GM18507 (cell line): ENCODE measurements around the gene CPXM2.

Experiments used
- DNase-seq: peaks from one replicate; pipeline ENCODE4 v3.0.0; 2011; ENCODE audit warnings: low read depth; ENCODE audit not compliant: insufficient read length; ENCODE audit errors: extremely low spot score
- FAIRE-seq: peaks from 2 replicates; lab custom pipeline; 2011; peaks lifted over from hg19 to GRCh38; lab: Jason Lieb, UNC

Gene CPXM2

DNA sequence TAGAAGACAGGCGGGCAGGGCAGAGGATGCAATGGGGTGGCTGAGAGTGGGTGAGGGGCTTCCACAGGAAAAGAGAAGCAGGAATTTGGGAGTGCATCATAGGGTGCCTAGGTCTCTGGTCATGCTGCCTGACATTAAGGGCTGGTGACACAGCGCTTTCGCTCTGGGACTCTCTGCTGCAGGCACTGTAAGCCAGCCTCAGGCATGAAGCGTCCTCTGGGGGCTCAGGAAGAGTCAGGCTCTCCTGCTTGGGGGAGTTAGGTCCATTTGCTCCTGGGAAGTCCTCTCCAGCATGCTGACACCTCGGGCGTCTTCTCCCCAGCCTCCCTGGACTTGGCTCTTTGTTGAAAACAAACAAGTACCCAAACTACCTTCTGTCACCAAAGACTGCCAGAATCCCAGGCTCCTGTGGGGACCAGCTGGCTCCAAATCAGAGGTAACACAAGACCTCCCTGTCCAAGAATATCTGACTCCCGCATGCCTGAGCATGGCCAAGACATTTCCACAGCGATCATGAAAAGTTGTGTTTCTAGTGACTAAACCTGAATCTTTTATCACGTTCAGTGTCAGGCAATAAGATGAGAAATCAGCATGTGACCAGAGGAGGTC lies 170.1 kb downstream of the CPXM2 start:
- FAIRE-seq, result no peak
- DNase-seq, result no peak

DNA sequence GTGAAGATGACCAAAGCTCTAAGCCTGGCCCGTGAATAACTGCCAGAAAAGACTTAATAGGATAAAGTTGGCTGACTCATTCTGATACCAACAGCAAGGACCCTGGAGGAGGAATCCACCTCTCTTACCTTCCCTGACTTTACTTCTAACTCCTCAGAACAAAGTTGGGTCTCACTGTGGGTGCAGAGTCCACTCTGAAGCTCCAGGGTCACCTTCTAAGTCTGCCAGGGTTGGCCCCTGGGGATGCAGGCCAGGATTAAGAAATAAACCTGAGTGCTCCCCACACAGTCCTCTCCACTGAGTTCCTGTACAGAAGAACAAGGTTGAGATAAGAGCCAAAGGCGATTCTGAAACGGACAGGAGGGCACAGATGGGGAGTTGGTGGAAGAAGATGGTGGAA lies 171.1 kb downstream of the CPXM2 start:
- DNase-seq (no peak), FAIRE-seq (no peak)

DNA sequence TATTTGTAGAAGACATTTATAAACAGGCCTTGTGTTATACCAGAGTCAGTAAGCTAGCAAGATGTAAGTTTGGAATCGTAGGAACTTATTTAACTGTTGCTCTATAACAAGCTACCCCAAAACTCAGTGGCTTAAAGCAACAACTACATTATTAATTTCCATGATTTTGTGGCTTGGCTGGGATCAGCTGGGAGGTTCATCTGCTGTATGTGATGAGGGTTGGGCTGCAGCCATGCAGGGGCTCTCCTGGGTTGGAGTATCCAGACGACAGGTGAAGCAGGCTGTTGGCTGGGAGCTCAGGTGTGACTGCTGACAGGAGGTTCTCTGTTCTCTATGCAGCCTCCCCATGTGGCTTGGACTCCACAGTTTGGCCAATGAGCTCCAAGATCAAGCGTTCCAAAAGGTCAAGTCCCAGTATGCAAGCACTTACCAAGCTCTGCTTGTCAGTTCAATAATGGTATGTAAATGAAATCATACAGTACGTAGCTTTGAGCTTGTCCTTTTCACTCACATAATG lies 173.0 kb downstream of the CPXM2 start:
- DNase-seq (no peak), FAIRE-seq (no peak)

DNA sequence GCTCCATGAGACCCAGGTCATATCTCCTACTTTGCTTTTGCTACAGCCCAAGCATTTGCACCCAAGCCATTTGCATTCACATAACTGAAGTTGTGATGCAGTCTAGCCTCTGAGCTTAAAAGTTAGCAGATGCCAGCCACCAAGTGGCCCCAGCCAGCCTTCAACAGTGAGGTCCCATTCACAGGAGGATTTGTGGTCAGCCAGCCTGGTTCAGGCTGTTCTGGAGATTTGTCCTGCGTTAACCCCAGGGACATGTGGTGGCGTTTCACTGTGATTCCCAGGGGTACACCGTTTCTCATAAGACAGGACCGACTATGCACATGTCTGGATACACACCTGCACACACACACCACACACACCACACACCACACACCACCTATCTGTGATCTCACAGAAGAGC lies 174.3 kb downstream of the CPXM2 start:
- no peak for DNase-seq
- FAIRE-seq, result no peak

DNA sequence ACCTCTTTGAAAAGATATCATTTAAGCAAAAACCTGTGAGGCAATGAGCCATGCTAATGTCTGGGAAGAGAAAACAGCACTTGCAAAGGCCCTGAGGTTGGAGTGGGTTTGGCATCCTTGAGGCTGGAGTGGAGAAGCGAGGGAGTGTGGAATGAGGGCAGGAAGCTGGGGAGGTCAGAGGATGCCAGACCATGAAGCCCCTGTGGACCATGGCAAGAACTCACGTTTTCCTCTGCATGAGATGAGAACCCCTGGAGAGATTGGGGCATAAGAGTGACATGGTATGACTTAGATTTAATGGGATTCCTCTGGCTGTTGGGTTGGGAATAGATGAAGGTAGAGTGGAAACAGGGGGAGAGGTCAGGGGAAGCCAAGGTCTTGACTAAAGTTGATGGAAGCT lies 176.1 kb downstream of the CPXM2 start:
- DNase-seq (no peak), FAIRE-seq (no peak)

DNA sequence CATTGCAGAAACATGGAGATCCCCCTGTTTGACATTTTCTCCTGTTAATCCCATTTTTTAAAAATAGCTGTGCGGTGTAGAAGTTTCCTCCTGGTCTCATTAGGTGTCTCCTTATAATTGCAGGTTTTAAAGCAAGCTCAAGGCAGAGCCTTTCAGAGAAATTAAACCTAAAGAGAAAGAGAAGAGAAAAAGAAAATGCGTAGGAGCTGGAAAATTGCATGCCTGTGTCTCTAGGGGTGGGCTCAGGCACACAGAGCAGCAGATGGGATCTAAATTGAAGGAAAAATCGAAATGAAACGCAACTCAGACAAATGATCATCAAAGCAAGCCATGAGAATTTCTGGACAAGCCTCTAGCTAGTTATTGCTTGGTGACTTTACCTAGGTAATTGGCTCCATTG lies 185.4 kb downstream of the CPXM2 start:
- no peak for DNase-seq
- FAIRE-seq, result no peak

DNA sequence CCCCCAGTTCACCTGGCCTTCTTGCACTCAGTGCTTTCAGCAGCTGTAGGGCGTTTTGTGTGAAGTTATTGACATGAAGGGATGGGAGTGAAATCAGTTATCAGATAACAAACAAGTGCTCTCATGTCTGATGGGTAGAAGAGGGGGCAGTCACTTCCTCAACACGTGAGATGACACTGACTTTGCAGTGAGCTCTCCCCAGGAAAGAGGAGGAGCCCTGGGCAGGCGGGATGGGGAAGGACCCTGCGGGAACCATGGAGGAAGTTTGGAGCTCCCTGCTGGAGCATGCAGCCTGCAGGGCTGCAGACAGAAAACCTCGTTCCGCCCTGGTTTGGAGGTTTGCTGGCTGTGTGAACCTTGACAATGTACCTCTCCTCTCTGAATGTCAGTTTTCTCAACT lies 186.8 kb downstream of the CPXM2 start:
- no peak for DNase-seq
- FAIRE-seq, result no peak

DNA sequence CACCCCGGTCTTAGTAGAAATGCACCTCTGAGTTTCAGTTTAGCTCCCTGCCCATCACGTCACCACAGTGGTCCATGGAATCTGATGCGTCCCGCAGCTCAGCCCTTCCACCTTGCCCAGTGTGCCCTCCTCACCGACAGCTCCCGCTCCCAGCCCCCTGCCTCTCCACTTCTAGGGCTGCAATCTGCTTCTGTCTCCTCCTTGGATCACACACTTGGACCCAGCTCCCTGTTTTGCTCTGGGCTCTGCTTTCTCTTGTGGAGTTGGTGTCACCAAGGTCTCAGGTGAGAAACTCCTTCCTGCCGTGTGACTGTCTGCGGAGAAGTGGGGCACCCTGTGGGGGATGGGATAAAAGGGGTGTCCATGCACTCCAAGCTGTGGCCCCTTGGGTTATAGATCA lies 187.5 kb downstream of the CPXM2 start:
- no peak for DNase-seq
- no peak for FAIRE-seq

DNA sequence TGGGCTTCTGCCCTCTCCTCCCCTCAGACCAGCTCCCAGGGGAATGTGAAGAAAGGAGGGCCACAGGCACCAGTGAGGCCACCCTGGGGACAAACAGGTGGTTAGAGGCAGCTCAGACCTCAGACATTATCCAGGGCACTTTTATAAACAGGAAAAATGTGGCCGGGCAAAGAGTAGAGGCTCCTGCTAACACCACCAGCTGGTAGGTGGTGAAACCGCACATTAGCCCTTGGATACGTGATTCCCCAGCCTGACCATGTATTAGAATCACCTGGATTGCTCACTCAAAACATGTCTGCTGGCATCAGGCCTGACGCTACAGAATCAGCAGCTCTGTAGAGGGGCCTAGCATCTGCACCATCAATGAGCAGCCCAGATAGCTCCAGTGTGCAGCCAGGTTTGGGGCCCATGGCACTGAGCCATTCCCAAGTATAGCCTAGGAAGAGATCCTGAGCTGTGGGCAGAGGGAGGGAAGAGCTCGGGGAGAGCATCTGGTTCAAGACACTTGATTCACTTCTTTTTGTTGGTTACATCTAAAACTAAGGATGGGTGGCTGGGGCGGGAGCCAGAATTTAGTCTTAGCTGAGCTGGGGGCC lies 188.3 kb downstream of the CPXM2 start:
- no peak for DNase-seq
- FAIRE-seq, result no peak
